Stimulated activated CD8-positive, alpha-beta memory T cell treated with anti-CD3 and anti-CD28 coated beads, Interleukin-4, amount 100 ng/mL, for 24 hours (primary cell): ENCODE measurements around the gene KDM5A.
"Not testable (repeated sequence)": the region's sequence is repeated elsewhere in the genome, so short reads cannot be mapped to it uniquely, and the experiment has no call there.

ENCODE experiments used
- DNase-seq: peaks from one replicate; pipeline ENCODE4 v3.0.0-alpha.2; 2020; ENCODE audit warnings: low read depth

Gene KDM5A

DNA sequence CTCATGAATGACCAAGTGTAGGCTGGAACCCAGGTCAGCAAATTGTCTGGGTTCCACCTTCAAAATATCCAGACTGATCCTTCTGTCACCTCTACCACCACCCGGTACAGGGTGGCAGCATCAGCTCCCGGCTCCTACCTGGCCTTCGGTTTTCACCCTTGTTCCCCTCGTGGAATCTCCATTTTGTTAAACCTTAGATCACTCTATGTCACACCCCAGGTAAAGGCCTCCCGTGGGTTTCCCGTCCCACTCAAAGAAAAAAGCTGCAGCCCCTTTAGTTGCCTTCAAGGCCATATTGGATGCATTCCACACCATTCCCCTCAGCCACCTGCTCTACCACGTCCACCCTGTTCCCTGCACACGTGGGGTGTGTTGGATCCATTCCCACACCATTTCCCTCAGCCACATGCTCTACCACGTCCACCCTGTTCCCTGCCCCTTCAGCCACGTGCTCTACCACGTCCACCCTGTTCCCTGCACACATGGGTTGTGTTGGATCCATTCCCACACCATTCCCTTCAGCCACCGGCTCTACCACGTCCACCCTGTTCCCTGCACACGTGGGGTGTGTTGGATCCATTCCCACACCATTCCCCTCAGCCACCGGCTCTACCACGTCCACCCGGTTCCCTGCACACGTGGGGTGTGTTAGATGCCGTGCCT is 150.3 kb downstream of the KDM5A start:
- DNase-seq = no peak

DNA sequence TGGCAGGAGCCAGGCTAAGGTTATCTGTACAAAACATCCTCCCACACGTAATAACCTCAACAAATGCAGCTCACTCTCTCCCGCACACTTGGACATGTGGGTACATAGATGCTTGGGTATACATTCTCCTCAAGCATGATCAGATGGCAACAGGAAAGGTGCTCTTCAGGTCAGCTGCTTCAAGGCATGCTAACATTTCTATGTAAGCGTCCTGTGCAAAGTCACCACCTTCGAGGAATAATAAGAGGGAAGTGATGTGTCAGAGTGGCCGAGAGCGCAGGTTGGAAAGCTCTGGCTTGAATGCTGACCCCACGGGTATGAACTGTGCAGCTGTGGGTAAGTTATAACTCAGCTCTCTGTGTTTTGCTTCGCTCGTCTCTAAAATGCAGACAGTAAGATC is 151.0 kb downstream of the KDM5A start:
- DNase-seq = no peak

GRCh38 chr12:237026-237815 is 151.9 kb downstream of the KDM5A start:
- DNase-seq = no peak

GRCh38 chr12:236445-236844 is 152.7 kb downstream of the KDM5A start:
- DNase-seq = no peak

- not testable (repeated sequence) for DNase-seq
These were observed 153.2 kb downstream of the KDM5A start for GRCh38 chr12:235967-236366.

DNA sequence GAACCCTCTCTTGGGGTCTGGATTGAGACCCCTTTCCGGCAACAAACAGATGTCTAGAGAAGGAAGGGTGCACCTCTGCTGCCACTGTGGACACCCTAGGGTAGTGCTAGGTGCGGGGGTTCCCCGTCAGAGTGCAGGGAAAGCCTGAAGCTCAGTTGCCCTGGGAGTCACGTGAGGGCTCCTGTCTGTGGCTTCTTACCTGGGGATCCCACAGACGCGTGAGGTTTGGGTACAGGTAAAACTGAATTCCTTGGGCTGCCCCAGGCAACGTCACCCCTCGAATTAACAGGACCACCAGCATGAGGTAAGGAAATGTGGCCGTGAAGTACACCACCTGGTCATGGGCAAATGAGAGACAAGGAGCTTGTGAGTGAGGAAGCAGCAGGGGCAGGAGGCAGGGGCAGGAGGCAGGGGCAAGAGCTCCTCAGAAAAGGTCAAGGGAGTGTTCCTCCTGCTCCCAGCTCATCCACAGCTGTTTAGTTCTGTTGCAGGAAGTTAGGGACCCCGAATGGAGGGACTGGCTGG is 154.2 kb downstream of the KDM5A start:
- DNase-seq = no peak

DNA sequence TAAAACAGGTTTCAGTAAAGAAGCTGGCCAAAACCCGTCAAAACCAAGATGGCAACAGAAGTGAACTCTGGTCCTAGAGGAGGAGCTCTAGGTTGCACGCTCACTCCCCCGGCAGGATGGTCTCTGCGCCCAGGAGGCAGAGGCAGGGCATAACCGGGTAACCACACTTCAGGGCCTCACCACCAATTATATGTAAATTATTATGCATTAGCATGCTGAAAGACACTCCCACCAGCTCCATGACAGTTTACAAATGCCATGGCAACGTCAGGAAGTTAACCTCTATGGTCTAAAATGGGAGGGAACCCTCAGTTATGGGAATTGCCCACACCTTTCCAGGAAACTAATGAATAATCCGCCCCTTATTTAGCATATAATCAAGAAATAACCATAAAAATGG is 155.1 kb downstream of the KDM5A start:
- no peak for DNase-seq

DNA sequence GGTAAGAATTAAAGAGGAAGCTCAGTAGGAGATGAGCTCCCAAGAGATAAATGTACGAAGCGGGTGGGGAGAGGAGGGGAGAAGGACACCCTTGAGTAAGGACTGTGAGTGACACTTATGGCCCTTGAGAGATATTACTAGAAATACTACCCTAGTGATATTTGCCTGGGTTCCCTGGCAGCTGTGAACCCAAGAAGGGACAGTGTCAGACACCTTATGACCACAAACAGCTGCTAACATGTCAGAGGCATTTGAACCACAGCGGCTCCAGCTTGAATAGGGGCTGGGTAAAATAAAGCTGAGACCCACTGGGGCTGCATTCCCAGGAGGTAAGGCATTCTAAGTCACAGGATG is 155.5 kb downstream of the KDM5A start:
- no peak for DNase-seq

- no peak for DNase-seq
These were observed 156.1 kb downstream of the KDM5A start for GRCh38 chr12:232731-233614.

- DNase-seq = no peak
These were observed 158.0 kb downstream of the KDM5A start for GRCh38 chr12:230925-231671.
